ENCODE measurements around the gene ODF2L. TPM values are rescaled to one million over a fixed set of nuclear protein-coding genes. Genes with fewer than 3 reads are reported as not detected.
A peak's percentile ranks its signal among the peaks of the same experiment; 100 is the strongest.

Gene ODF2L
- total and polyA plus RNA-seq, 2 donors (not counting 1 experiment from before 2014, with no cell fraction given) = 16.7 to 25.9 TPM

DNA sequence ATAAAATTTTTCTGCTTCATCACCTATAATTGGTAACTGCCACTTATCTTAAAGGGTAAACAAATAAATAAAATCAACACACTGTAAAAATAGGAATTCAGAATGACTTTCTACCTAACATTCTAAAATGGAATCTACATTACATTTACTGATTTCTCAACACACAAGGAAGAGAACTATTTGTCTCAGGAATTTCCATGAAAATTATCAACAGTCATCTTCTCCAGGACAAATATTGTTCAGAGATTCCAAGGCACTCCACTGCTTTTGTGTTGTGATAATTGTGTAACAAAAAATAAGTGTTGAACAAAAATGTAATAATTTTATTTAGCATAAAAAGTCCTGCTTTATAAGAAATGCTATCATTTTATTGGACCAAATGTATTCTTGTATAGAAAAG is 7.3 kb downstream of the ODF2L start:
- Histone ChIP-seq H3K27ac (ENCODE audit: insufficient read depth, low read length) (no peak overlapping the region), H3K9ac (ENCODE audit: insufficient read depth, low read length) (no peak overlapping the region), H4K20me1 (ENCODE audit: control insufficient read depth, extremely low read depth, insufficient read depth, low read length) (no peaks in the 10 kb centered on the region), H3K79me2 (ENCODE audit: control insufficient read depth, insufficient read depth, low read length) (peaks cover 6% of the 10 kb centered on the region), H3K4me1 (ENCODE audit: control insufficient read depth, extremely low read depth, insufficient read depth, low read length) (no peaks in the 10 kb centered on the region), H3K36me3 (ENCODE audit: control insufficient read depth, insufficient read depth, low read length) (no peaks in the 10 kb centered on the region), H3K4me2 (ENCODE audit: extremely low read depth, insufficient read depth, low read length) (no peak overlapping the region), H3K27me3 (ENCODE audit: control insufficient read depth, insufficient read depth, low read length) (no peaks in the 10 kb centered on the region), H3K9me3 (ENCODE audit: control insufficient read depth, insufficient read depth, low read depth, low read length) (no peaks in the 10 kb centered on the region), H3K4me3 (replicated peaks in 1 of 4; ENCODE audit: control extremely low read depth in 1 of 4, insufficient read depth in 1 of 4, low read depth in 3 of 4, low read length in 4 of 4) (no peak overlapping the region), H2AFZ (ENCODE audit: low read length) (no peak overlapping the region)
- TF ChIP-seq, protein P1, sequence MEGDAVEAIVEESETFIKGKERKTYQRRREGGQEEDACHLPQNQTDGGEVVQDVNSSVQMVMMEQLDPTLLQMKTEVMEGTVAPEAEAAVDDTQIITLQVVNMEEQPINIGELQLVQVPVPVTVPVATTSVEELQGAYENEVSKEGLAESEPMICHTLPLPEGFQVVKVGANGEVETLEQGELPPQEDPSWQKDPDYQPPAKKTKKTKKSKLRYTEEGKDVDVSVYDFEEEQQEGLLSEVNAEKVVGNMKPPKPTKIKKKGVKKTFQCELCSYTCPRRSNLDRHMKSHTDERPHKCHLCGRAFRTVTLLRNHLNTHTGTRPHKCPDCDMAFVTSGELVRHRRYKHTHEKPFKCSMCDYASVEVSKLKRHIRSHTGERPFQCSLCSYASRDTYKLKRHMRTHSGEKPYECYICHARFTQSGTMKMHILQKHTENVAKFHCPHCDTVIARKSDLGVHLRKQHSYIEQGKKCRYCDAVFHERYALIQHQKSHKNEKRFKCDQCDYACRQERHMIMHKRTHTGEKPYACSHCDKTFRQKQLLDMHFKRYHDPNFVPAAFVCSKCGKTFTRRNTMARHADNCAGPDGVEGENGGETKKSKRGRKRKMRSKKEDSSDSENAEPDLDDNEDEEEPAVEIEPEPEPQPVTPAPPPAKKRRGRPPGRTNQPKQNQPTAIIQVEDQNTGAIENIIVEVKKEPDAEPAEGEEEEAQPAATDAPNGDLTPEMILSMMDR (conservative IDR thresholded peaks at IDR 0.05 in 1 of 2, IDR thresholded peaks at IDR 0.05 in 1 of 2; ENCODE audit: low read depth in 1 of 2, low read length in 2 of 2) = no peak
- TF ChIP-seq EZH2 (IDR thresholded peaks at IDR 0.05; ENCODE audit: low read length, missing control alignments) = no peak
- no peak for DNase-seq (ENCODE audit: low read depth in 2 of 2)

DNA sequence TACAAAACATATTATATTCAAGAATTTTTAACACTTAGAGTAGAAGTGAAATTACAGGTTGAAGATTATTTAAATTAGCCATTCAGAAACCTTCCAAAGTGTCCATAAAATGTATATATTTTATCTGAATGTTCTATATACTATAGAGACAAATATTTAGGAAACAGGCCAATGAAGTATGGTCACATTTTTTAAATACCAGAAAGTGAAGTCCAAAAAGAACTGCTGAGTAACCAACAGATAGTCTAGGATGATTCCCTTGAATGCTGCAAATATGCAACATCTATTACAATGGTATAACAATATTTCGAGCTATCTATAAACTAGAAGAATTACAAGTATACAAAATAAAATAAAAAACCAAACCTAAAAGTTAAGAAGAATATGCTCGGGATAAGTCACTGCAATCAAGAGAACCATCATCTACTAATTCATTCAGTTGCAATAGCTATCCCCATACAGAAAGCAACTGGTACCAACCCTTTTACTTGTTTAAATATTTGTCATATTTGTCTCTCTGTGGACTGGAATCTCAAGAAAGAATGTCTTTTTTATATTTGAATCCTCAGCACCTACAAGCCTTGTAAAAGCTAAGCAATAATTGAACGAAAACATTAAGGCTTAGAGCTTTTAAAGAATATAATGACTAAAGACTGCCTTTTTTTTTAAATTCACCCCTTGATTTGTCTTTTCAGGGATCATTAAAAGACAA is 8.1 kb downstream of the ODF2L start:
- Histone ChIP-seq H3K9ac (ENCODE audit: insufficient read depth, low read length) (no peak overlapping the region), H3K4me2 (ENCODE audit: extremely low read depth, insufficient read depth, low read length) (no peak overlapping the region), H3K4me3 (replicated peaks in 1 of 4; ENCODE audit: control extremely low read depth in 1 of 4, insufficient read depth in 1 of 4, low read depth in 3 of 4, low read length in 4 of 4) (no peak overlapping the region), H3K27ac (ENCODE audit: insufficient read depth, low read length) (no peak overlapping the region), H3K4me1 (ENCODE audit: control insufficient read depth, extremely low read depth, insufficient read depth, low read length) (no peaks in the 10 kb centered on the region), H3K27me3 (ENCODE audit: control insufficient read depth, insufficient read depth, low read length) (no peaks in the 10 kb centered on the region), H4K20me1 (ENCODE audit: control insufficient read depth, extremely low read depth, insufficient read depth, low read length) (no peaks in the 10 kb centered on the region), H3K9me3 (ENCODE audit: control insufficient read depth, insufficient read depth, low read depth, low read length) (no peaks in the 10 kb centered on the region), H3K79me2 (ENCODE audit: control insufficient read depth, insufficient read depth, low read length) (peaks cover 6% of the 10 kb centered on the region), H2AFZ (ENCODE audit: low read length) (no peak overlapping the region), H3K36me3 (ENCODE audit: control insufficient read depth, insufficient read depth, low read length) (no peaks in the 10 kb centered on the region)
- no peak for DNase-seq (ENCODE audit: low read depth in 2 of 2)
- TF ChIP-seq, protein P1 (conservative IDR thresholded peaks at IDR 0.05 in 1 of 2, IDR thresholded peaks at IDR 0.05 in 1 of 2; ENCODE audit: low read depth in 1 of 2, low read length in 2 of 2) = no peak
- TF ChIP-seq EZH2 (IDR thresholded peaks at IDR 0.05; ENCODE audit: low read length, missing control alignments) = no peak

- no peak overlapping the region for H3K27ac ChIP-seq (ENCODE audit: insufficient read depth, low read length)
- no peaks in the 10 kb centered on the region for H3K79me2 ChIP-seq (ENCODE audit: control insufficient read depth, insufficient read depth, low read length)
- no peaks in the 10 kb centered on the region for H3K9me3 ChIP-seq (ENCODE audit: control insufficient read depth, insufficient read depth, low read depth, low read length)
- no peaks in the 10 kb centered on the region for H3K27me3 ChIP-seq (ENCODE audit: control insufficient read depth, insufficient read depth, low read length)
- H3K4me1 ChIP-seq (ENCODE audit: control insufficient read depth, extremely low read depth, insufficient read depth, low read length) = no peaks in the 10 kb centered on the region
- H3K9ac ChIP-seq (ENCODE audit: insufficient read depth, low read length) = no peak overlapping the region
- H2AFZ ChIP-seq (ENCODE audit: low read length) = no peak overlapping the region
- peak overlapping the region in 3 of 4 experiments; percentile 14 to 23 (median 15) for H3K4me3 ChIP-seq (replicated peaks in 1 of 4; ENCODE audit: control extremely low read depth in 1 of 4, insufficient read depth in 1 of 4, low read depth in 3 of 4, low read length in 4 of 4)
- TF ChIP-seq EZH2 (IDR thresholded peaks at IDR 0.05; ENCODE audit: low read length, missing control alignments) = no peak
- TF ChIP-seq, protein P1 (conservative IDR thresholded peaks at IDR 0.05 in 1 of 2, IDR thresholded peaks at IDR 0.05 in 1 of 2; ENCODE audit: low read depth in 1 of 2, low read length in 2 of 2) = no peak
- no peaks in the 10 kb centered on the region for H4K20me1 ChIP-seq (ENCODE audit: control insufficient read depth, extremely low read depth, insufficient read depth, low read length)
- H3K4me2 ChIP-seq (ENCODE audit: extremely low read depth, insufficient read depth, low read length) = peak overlapping the region; percentile 68
- DNase-seq (ENCODE audit: low read depth in 2 of 2) = peak in 1 of 2 donors; percentile 48
- no peaks in the 10 kb centered on the region for H3K36me3 ChIP-seq (ENCODE audit: control insufficient read depth, insufficient read depth, low read length)
These were observed 13.2 kb downstream of the ODF2L start for GRCh38 chr1:86382878-86383277.

All from fibroblast of lung (primary cell).